Measurements from ENCODE around the gene ARRDC3. TPM values are rescaled to one million over a fixed set of nuclear protein-coding genes. Genes with fewer than 3 reads are reported as not detected.

The ARRDC3 gene, protein sequence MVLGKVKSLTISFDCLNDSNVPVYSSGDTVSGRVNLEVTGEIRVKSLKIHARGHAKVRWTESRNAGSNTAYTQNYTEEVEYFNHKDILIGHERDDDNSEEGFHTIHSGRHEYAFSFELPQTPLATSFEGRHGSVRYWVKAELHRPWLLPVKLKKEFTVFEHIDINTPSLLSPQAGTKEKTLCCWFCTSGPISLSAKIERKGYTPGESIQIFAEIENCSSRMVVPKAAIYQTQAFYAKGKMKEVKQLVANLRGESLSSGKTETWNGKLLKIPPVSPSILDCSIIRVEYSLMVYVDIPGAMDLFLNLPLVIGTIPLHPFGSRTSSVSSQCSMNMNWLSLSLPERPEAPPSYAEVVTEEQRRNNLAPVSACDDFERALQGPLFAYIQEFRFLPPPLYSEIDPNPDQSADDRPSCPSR
- total RNA-seq: 10 to 100 TPM; 46.6 to 83.8 TPM

DNA sequence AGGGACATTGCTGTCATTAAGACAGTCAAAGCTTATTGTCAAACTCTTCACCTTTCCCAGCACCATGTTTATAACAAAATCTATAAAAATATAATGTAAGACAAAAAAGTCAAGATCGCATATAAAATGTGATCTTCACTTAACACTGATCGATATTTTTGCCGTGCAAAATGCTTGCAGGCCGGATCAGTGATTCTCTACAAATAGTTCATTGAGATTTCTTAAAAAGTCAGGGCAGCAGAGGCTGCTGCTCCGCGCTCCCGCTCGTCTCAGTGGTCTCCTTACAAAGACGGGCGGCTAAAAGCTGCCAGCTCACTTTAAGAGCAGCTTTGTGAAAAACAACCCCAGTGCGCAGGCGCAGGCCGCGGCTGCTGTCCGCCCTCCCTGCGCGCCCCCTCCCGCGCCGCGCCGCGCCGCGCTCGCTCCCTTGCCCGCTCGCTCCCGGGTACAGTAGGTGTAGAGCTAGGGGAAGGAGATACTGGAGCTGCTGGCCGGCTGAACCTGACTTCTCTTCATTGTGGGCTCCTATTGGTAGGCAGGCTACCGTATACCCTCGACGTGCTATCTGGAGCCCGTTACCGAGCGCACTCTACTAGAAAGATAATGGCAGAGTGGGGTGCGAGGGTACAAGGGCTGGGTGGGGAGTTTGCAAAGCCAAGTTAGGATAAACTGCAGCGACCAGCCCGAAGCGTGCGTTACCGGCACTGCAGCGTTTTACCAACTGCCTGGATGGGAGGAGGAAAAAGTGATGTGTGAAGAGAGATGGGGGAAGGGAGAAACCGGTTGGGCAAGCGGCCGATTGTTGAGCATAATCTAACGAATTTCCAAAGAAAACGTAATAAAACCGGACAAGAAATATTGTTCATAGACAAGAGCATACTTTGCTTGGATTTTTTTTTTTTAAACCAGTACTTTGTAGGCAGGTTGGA lies at the start of gene ARRDC3:
Gene ARRDC3 (minus strand): TSS at position 291 of the 929 bp plus-strand sequence. CDS start 225 bp downstream, at position 66.
- DNase-seq (ENCODE audit: low spot score) (peak; percentile 76), ATAC-seq (ENCODE audit: insufficient number of reproducible peaks, low FRiP score, low read depth) (peak; percentile 58)
- Histone ChIP-seq H3K4me1 (ENCODE audit: control insufficient read depth in 1 of 2, low read depth in 2 of 2) (peaks cover 7 to 16% of the 10 kb centered on the region in 2 donors), H3K9me3 (no peaks in the 10 kb centered on the region), H3K36me3 (no peaks in the 10 kb centered on the region), H3K27me3 (replicated peaks; ENCODE audit: insufficient read depth) (no peaks in the 10 kb centered on the region), H3K27ac (peak within 1 kb of the TSS; percentile 90 to 92), H3K4me3 (peak within 1 kb of the TSS; percentile 73)
- TF ChIP-seq, protein P1, sequence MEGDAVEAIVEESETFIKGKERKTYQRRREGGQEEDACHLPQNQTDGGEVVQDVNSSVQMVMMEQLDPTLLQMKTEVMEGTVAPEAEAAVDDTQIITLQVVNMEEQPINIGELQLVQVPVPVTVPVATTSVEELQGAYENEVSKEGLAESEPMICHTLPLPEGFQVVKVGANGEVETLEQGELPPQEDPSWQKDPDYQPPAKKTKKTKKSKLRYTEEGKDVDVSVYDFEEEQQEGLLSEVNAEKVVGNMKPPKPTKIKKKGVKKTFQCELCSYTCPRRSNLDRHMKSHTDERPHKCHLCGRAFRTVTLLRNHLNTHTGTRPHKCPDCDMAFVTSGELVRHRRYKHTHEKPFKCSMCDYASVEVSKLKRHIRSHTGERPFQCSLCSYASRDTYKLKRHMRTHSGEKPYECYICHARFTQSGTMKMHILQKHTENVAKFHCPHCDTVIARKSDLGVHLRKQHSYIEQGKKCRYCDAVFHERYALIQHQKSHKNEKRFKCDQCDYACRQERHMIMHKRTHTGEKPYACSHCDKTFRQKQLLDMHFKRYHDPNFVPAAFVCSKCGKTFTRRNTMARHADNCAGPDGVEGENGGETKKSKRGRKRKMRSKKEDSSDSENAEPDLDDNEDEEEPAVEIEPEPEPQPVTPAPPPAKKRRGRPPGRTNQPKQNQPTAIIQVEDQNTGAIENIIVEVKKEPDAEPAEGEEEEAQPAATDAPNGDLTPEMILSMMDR (IDR thresholded peaks at IDR 0.05): no peak

DNA sequence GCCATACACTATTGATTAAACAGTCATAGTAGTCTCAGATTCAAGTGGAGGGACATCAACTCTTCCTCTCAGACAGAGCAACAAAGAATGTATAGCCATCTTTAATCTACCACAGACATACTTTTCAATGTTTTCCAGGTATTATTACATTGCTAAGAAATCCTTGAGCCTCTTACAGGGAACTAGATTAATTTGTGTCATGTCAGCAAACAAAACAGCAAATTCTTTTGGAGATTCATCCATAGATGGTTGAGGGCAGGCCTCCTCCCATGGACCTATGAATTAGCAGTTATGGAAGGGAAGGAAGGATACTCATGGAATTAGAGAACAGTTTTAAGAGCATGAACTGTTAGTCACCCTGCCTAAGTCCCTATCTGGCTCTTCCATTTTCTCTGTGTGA lies 47.8 kb upstream of the ARRDC3 start:
- ATAC-seq (ENCODE audit: insufficient number of reproducible peaks, low FRiP score, low read depth): no peak
- DNase-seq (ENCODE audit: low spot score): no peak
- Histone ChIP-seq H3K4me3 (no peak overlapping the region), H3K36me3 (no peaks in the 10 kb centered on the region), H3K4me1 (ENCODE audit: control insufficient read depth in 1 of 2, low read depth in 2 of 2) (no peaks in the 10 kb centered on the region), H3K27ac (no peak overlapping the region), H3K27me3 (replicated peaks; ENCODE audit: insufficient read depth) (no peaks in the 10 kb centered on the region), H3K9me3 (no peaks in the 10 kb centered on the region)
- TF ChIP-seq, protein P1 (IDR thresholded peaks at IDR 0.05): no peak

DNA sequence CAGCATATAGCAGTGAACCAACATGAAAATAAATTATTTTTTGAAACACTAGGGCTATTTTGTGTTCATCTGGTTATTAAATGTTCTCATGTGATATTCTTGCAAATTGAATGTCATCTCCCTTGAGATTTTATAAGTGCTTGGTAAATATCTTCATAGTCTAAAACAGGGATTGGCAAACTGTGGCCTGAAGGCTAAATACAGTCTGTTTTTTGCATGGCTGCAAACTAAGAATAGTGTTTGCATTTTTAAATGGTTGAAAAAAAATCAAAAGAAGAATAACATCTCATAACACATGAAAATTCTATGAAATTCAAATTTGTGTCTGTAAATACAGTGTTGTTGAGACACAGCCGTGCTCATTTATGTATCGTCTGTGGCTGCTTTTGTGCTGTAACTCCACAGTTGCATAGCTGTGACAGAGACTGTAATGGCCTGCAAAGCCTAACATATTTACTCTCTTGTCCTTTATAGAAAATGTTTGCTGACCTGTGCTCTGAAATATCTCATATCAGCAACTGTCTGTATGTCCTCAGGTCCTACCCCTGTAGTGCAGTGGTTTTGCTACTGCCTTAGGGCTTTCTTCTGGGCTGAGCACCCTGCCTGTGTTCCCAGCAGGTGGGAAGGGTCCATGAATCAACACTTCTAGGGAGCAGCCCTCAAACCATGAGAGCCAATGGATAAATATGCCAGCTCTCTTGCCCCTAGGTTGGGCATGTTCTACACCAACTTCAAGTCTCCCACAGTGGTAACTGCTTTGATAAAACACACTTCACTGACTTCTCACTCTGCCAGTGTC lies 41.7 kb upstream of the ARRDC3 start:
- DNase-seq (ENCODE audit: low spot score) (no peak), ATAC-seq (ENCODE audit: insufficient number of reproducible peaks, low FRiP score, low read depth) (no peak)
- Histone ChIP-seq H3K4me1 (ENCODE audit: control insufficient read depth in 1 of 2, low read depth in 2 of 2) (no peaks in the 10 kb centered on the region), H3K27me3 (replicated peaks; ENCODE audit: insufficient read depth) (no peaks in the 10 kb centered on the region), H3K36me3 (no peaks in the 10 kb centered on the region), H3K4me3 (no peak overlapping the region), H3K9me3 (no peaks in the 10 kb centered on the region), H3K27ac (no peak overlapping the region)
- TF ChIP-seq, protein P1 (IDR thresholded peaks at IDR 0.05): no peak

DNA sequence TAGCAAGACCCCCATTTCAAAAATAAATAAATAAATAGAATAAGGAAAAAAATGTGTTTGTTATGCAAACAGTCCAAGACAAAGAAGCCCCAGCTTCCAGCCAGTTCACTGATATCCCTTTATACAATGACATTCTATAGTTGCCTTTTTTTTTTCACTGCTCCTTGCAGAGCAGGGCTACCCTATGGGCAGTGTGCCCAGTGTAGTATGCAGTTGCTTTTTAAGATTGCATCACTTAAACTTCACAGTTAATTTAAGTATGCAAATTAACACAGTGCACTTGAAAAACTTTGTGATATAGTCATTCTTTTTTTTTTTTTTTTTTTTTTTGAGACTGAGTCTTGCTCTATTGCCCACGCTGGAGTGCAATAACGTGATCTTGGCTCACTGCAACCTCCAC lies 40.8 kb upstream of the ARRDC3 start:
- TF ChIP-seq, protein P1 (IDR thresholded peaks at IDR 0.05): no peak
- ATAC-seq (ENCODE audit: insufficient number of reproducible peaks, low FRiP score, low read depth) (no peak), DNase-seq (ENCODE audit: low spot score) (no peak)
- H3K27me3 ChIP-seq (replicated peaks; ENCODE audit: insufficient read depth): no peaks in the 10 kb centered on the region
- H3K27ac ChIP-seq: no peak overlapping the region
- no peaks in the 10 kb centered on the region for H3K4me1 ChIP-seq (ENCODE audit: control insufficient read depth in 1 of 2, low read depth in 2 of 2)
- H3K9me3 ChIP-seq: no peaks in the 10 kb centered on the region
- no peaks in the 10 kb centered on the region for H3K36me3 ChIP-seq
- H3K4me3 ChIP-seq: no peak overlapping the region
